NCI-H2171 treated with DMSO at 0.1 percent for 48 hours (cell line): Measurements from ENCODE around the gene ZNF699.
"Not testable (repeated sequence)": the region's sequence is repeated elsewhere in the genome, so short reads cannot be mapped to it uniquely, and the experiment has no call there.

ENCODE experiments used
- DNase-seq: peaks from one replicate; lab custom pipeline; 2025; lab: John Stamatoyannopoulos, UW

ZNF699 gene

GRCh38 chr19:9289231-9289884 lies 20.3 kb downstream of the ZNF699 start:
- no peak for DNase-seq

- DNase-seq: not testable (repeated sequence)
These were observed 26.2 kb downstream of the ZNF699 start for GRCh38 chr19:9283485-9283884.

DNA sequence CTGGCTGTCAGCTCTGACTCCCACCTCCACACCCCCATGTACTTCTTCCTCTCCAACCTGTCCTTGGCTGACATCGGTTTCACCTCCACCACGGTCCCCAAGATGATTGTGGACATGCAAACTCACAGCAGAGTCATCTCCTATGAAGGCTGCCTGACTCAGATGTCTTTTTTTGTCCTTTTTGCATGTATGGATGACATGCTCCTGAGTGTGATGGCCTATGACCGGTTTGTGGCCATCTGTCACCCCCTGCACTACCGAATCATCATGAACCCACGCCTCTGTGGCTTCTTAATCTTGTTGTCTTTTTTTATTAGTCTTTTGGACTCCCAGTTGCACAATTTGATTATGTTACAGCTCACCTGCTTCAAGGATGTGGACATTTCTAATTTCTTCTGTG lies 58.4 kb downstream of the ZNF699 start:
- no peak for DNase-seq

GRCh38 chr19:9250630-9251029 lies 59.0 kb downstream of the ZNF699 start, which contains the start of gene OR7E24:
TSS of gene OR7E24 (plus strand) at chr19:9250930. CDS start at chr19:9251044, 114 bp downstream.
- DNase-seq: no peak
